K562 (cell line): Measurements from ENCODE around the gene SSH3. TPM values are rescaled to one million over a fixed set of nuclear protein-coding genes. Genes with fewer than 3 reads are reported as not detected.

Experiments used
- FOXJ3 ChIP-seq: sonication (generic); formaldehyde crosslinking; IDR thresholded peaks from 2 replicates; pipeline ENCODE4 v1.4.0; 2020; ENCODE audit warnings: mild to moderate bottlenecking, missing genetic modification reagents
- RFX5 ChIP-seq: IDR thresholded peaks from 2 replicates; pipeline ENCODE4 v1.6.1; 2011; ENCODE audit warnings: low read depth, mild to moderate bottlenecking, improper control_type of control experiment, low read length
- STAG1 ChIP-seq: sonication (generic); formaldehyde crosslinking; IDR thresholded peaks from 2 replicates; pipeline ENCODE4 v1.5.0; 2020; ENCODE audit warnings: missing genetic modification reagents, borderline replicate concordance
- ZBTB17 ChIP-seq: fragments of 450-650 bp; formaldehyde crosslinking; IDR thresholded peaks from 2 replicates; pipeline ENCODE4 v1.4.0; 2020; ENCODE audit warnings: mild to moderate bottlenecking
- ZEB2 ChIP-seq: fragments of 450-650 bp; IDR thresholded peaks from 2 replicates; pipeline ENCODE4 v1.6.1; 2016
- polyA plus RNA-seq, 8 experiments: library from polyadenylated mRNA; depleted of rRNA in 4 of 8; stranded (reverse) in 5 of 8; unstranded in 3 of 8; fragments of >200 nt; fragmentation: Nextera tagmentation in 2 of 8; fragmentation: Illumina TruSeq in 1 of 8; extraction: Ambion mirVana in 2 of 8; extraction: Trizol in 1 of 8; gene quantifications; 2 replicates each; pipeline versions ENCODE4 v1.2.1 to v1.2.3, GENCODE V29; 2011 to 2014; ENCODE audit warnings: inconsistent platforms in 1 of 8, missing spikeins in 1 of 8
- total RNA-seq, 7 experiments: library from RNA; depleted of rRNA in 6 of 7; stranded (reverse); fragments of >200 nt in 6 of 7; fragmentation: Illumina TruSeq in 2 of 7; extraction: Trizol in 2 of 7; gene quantifications; 2 replicates each; pipeline versions ENCODE4 v1.2.1 to v1.2.3, GENCODE V29; 2011 to 2021; ENCODE audit warnings: low replicate concordance in 1 of 7
- TF ChIP-seq, protein P1 (sequence below): fragments of 450-650 bp; formaldehyde crosslinking; IDR thresholded peaks from 2 replicates; pipeline ENCODE4 v1.4.0; 2022; ENCODE audit warnings: missing genetic modification characterization
- TF ChIP-seq, protein P2 (sequence below): sonication (generic); formaldehyde crosslinking; IDR thresholded peaks from 2 replicates; pipeline ENCODE4 v1.8.0; 2022; ENCODE audit warnings: missing genetic modification reagents, mild to moderate bottlenecking, moderate library complexity, borderline replicate concordance
- TF ChIP-seq, protein P3 (sequence below): sonication (generic); formaldehyde crosslinking; IDR thresholded peaks from 2 replicates; pipeline ENCODE4 v1.8.0; 2022; ENCODE audit warnings: mild to moderate bottlenecking, low read depth, missing genetic modification reagents
- TF ChIP-seq, protein P4 (sequence below): fragments of 450-650 bp; IDR thresholded peaks from 2 replicates; pipeline ENCODE4 v1.6.1; 2016; ENCODE audit warnings: mild to moderate bottlenecking, moderate library complexity
- TF ChIP-seq, protein P5 (sequence below): IDR thresholded peaks from 3 replicates; pipeline ENCODE4 v1.6.1; 2011; ENCODE audit warnings: borderline replicate concordance, mild to moderate bottlenecking; ENCODE audit not compliant: insufficient read length, insufficient read depth

SSH3 gene
- total and polyA plus RNA-seq, 9 of the 15 experiments (the other 6 are each of a cell fraction or from before 2014, with no cell fraction given): 0.07 to 1.0 (median 0.24) TPM; not detected in 3

DNA sequence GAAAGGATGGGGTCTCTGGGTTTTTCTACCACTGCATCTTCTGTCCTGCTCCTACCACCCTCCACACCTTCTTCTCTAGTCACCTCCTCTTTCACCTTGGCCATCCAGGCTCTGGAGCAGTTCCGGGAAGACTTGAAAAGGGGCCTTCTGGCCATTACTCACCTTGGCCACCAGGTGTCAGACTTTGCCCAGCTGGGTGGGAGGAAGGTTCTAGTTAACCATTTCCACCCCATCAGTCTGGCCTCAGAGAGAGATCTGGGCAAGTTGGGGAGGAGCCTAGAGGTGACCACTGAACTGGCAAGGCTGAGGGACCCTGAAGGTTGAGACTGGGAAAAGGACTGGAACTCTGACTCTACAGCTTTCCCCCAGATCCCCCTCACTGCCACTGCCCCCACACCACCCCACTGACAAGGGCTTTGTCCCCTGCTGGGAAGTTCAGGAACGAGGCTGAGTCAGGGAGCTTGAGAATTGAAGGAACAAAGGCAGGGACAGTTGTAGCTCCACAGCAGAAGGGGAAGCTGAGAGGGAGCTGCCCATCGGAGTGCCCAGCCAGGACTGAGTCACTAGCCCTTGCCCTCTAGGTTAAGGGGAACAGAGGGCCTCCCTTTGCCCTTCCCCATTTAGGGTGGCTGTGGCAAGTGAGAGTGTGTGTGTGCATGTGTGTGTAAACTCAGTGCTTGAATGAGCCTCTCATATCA is 53.7 kb downstream of the SSH3 start (continued):
- TF ChIP-seq, protein P1, sequence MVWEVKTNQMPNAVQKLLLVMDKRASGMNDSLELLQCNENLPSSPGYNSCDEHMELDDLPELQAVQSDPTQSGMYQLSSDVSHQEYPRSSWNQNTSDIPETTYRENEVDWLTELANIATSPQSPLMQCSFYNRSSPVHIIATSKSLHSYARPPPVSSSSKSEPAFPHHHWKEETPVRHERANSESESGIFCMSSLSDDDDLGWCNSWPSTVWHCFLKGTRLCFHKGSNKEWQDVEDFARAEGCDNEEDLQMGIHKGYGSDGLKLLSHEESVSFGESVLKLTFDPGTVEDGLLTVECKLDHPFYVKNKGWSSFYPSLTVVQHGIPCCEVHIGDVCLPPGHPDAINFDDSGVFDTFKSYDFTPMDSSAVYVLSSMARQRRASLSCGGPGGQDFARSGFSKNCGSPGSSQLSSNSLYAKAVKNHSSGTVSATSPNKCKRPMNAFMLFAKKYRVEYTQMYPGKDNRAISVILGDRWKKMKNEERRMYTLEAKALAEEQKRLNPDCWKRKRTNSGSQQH: no peak
- TF ChIP-seq, protein P2, sequence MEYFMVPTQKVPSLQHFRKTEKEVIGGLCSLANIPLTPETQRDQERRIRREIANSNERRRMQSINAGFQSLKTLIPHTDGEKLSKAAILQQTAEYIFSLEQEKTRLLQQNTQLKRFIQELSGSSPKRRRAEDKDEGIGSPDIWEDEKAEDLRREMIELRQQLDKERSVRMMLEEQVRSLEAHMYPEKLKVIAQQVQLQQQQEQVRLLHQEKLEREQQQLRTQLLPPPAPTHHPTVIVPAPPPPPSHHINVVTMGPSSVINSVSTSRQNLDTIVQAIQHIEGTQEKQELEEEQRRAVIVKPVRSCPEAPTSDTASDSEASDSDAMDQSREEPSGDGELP: peak; percentile 97
- TF ChIP-seq, protein P3, sequence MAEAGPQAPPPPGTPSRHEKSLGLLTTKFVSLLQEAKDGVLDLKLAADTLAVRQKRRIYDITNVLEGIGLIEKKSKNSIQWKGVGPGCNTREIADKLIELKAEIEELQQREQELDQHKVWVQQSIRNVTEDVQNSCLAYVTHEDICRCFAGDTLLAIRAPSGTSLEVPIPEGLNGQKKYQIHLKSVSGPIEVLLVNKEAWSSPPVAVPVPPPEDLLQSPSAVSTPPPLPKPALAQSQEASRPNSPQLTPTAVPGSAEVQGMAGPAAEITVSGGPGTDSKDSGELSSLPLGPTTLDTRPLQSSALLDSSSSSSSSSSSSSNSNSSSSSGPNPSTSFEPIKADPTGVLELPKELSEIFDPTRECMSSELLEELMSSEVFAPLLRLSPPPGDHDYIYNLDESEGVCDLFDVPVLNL (CRISPR knock-in tag): no peak
- no peak for TF ChIP-seq ZBTB17
- TF ChIP-seq, protein P4, sequence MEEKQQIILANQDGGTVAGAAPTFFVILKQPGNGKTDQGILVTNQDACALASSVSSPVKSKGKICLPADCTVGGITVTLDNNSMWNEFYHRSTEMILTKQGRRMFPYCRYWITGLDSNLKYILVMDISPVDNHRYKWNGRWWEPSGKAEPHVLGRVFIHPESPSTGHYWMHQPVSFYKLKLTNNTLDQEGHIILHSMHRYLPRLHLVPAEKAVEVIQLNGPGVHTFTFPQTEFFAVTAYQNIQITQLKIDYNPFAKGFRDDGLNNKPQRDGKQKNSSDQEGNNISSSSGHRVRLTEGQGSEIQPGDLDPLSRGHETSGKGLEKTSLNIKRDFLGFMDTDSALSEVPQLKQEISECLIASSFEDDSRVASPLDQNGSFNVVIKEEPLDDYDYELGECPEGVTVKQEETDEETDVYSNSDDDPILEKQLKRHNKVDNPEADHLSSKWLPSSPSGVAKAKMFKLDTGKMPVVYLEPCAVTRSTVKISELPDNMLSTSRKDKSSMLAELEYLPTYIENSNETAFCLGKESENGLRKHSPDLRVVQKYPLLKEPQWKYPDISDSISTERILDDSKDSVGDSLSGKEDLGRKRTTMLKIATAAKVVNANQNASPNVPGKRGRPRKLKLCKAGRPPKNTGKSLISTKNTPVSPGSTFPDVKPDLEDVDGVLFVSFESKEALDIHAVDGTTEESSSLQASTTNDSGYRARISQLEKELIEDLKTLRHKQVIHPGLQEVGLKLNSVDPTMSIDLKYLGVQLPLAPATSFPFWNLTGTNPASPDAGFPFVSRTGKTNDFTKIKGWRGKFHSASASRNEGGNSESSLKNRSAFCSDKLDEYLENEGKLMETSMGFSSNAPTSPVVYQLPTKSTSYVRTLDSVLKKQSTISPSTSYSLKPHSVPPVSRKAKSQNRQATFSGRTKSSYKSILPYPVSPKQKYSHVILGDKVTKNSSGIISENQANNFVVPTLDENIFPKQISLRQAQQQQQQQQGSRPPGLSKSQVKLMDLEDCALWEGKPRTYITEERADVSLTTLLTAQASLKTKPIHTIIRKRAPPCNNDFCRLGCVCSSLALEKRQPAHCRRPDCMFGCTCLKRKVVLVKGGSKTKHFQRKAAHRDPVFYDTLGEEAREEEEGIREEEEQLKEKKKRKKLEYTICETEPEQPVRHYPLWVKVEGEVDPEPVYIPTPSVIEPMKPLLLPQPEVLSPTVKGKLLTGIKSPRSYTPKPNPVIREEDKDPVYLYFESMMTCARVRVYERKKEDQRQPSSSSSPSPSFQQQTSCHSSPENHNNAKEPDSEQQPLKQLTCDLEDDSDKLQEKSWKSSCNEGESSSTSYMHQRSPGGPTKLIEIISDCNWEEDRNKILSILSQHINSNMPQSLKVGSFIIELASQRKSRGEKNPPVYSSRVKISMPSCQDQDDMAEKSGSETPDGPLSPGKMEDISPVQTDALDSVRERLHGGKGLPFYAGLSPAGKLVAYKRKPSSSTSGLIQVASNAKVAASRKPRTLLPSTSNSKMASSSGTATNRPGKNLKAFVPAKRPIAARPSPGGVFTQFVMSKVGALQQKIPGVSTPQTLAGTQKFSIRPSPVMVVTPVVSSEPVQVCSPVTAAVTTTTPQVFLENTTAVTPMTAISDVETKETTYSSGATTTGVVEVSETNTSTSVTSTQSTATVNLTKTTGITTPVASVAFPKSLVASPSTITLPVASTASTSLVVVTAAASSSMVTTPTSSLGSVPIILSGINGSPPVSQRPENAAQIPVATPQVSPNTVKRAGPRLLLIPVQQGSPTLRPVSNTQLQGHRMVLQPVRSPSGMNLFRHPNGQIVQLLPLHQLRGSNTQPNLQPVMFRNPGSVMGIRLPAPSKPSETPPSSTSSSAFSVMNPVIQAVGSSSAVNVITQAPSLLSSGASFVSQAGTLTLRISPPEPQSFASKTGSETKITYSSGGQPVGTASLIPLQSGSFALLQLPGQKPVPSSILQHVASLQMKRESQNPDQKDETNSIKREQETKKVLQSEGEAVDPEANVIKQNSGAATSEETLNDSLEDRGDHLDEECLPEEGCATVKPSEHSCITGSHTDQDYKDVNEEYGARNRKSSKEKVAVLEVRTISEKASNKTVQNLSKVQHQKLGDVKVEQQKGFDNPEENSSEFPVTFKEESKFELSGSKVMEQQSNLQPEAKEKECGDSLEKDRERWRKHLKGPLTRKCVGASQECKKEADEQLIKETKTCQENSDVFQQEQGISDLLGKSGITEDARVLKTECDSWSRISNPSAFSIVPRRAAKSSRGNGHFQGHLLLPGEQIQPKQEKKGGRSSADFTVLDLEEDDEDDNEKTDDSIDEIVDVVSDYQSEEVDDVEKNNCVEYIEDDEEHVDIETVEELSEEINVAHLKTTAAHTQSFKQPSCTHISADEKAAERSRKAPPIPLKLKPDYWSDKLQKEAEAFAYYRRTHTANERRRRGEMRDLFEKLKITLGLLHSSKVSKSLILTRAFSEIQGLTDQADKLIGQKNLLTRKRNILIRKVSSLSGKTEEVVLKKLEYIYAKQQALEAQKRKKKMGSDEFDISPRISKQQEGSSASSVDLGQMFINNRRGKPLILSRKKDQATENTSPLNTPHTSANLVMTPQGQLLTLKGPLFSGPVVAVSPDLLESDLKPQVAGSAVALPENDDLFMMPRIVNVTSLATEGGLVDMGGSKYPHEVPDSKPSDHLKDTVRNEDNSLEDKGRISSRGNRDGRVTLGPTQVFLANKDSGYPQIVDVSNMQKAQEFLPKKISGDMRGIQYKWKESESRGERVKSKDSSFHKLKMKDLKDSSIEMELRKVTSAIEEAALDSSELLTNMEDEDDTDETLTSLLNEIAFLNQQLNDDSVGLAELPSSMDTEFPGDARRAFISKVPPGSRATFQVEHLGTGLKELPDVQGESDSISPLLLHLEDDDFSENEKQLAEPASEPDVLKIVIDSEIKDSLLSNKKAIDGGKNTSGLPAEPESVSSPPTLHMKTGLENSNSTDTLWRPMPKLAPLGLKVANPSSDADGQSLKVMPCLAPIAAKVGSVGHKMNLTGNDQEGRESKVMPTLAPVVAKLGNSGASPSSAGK: no peak
- TF ChIP-seq RFX5: no peak
- TF ChIP-seq, protein P5, sequence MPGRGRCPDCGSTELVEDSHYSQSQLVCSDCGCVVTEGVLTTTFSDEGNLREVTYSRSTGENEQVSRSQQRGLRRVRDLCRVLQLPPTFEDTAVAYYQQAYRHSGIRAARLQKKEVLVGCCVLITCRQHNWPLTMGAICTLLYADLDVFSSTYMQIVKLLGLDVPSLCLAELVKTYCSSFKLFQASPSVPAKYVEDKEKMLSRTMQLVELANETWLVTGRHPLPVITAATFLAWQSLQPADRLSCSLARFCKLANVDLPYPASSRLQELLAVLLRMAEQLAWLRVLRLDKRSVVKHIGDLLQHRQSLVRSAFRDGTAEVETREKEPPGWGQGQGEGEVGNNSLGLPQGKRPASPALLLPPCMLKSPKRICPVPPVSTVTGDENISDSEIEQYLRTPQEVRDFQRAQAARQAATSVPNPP: no peak
- TF ChIP-seq STAG1 (CRISPR knock-in tag): peak; percentile 69; the same call in 1 of the 2 replicates
- TF ChIP-seq FOXJ3 (CRISPR knock-in tag): no peak
- peak; percentile 59; the same call in 1 of the 2 replicates for TF ChIP-seq ZEB2
